Measurements from ENCODE around the gene NFATC1.

Gene NFATC1
- 91.1 to 115 (median 101) reads per million in 3 donors for total RNA-seq

GRCh38 chr18:79395761-79396404 lies at the start of gene NFATC1:
Gene NFATC1 (plus strand): TSS chr18:79395930. CDS start chr18:79396225, 295 bp downstream.
- peak; percentile 73 to 76 (median 73) for DNase-seq
- Histone ChIP-seq H3K36me3 (ENCODE audit: control insufficient read depth, insufficient read depth, low read length) (no peaks in the 10 kb centered on the region), H3K27ac (ENCODE audit: insufficient read depth, low read length, poor library complexity, severe bottlenecking) (peak within 1 kb of the TSS; percentile 65), H3K4me3 (ENCODE audit: insufficient read depth, low read depth, low read length, poor library complexity, severe bottlenecking) (peak within 1 kb of the TSS; percentile 74), H3K27me3 (replicated peaks; ENCODE audit: control insufficient read depth, insufficient read depth, low read length, poor library complexity, severe bottlenecking) (no peaks in the 10 kb centered on the region), H3K9me3 (ENCODE audit: control insufficient read depth, low read length) (no peaks in the 10 kb centered on the region), H3K4me1 (ENCODE audit: control insufficient read depth, insufficient read depth, low read length, poor library complexity, severe bottlenecking) (peaks cover 31% of the 10 kb centered on the region)

- H3K27ac ChIP-seq (ENCODE audit: insufficient read depth, low read length, poor library complexity, severe bottlenecking): no peak overlapping the region
- peaks cover 54% of the 10 kb centered on the region for H3K36me3 ChIP-seq (ENCODE audit: control insufficient read depth, insufficient read depth, low read length)
- H3K4me3 ChIP-seq (ENCODE audit: insufficient read depth, low read depth, low read length, poor library complexity, severe bottlenecking): no peak overlapping the region
- H3K4me1 ChIP-seq (ENCODE audit: control insufficient read depth, insufficient read depth, low read length, poor library complexity, severe bottlenecking): no peaks in the 10 kb centered on the region
- H3K9me3 ChIP-seq (ENCODE audit: control insufficient read depth, low read length): no peaks in the 10 kb centered on the region
- H3K27me3 ChIP-seq (replicated peaks; ENCODE audit: control insufficient read depth, insufficient read depth, low read length, poor library complexity, severe bottlenecking): no peaks in the 10 kb centered on the region
- no peak for DNase-seq
Measured at GRCh38 chr18:79345981-79346380, 49.7 kb upstream of the NFATC1 start.

GRCh38 chr18:79348066-79348465 lies 47.7 kb upstream of the NFATC1 start:
- H3K4me3 ChIP-seq (ENCODE audit: insufficient read depth, low read depth, low read length, poor library complexity, severe bottlenecking): no peak overlapping the region
- no peak overlapping the region for H3K27ac ChIP-seq (ENCODE audit: insufficient read depth, low read length, poor library complexity, severe bottlenecking)
- peaks cover 56% of the 10 kb centered on the region for H3K36me3 ChIP-seq (ENCODE audit: control insufficient read depth, insufficient read depth, low read length)
- no peaks in the 10 kb centered on the region for H3K9me3 ChIP-seq (ENCODE audit: control insufficient read depth, low read length)
- no peaks in the 10 kb centered on the region for H3K27me3 ChIP-seq (replicated peaks; ENCODE audit: control insufficient read depth, insufficient read depth, low read length, poor library complexity, severe bottlenecking)
- no peak for DNase-seq
- H3K4me1 ChIP-seq (ENCODE audit: control insufficient read depth, insufficient read depth, low read length, poor library complexity, severe bottlenecking): no peaks in the 10 kb centered on the region

DNA sequence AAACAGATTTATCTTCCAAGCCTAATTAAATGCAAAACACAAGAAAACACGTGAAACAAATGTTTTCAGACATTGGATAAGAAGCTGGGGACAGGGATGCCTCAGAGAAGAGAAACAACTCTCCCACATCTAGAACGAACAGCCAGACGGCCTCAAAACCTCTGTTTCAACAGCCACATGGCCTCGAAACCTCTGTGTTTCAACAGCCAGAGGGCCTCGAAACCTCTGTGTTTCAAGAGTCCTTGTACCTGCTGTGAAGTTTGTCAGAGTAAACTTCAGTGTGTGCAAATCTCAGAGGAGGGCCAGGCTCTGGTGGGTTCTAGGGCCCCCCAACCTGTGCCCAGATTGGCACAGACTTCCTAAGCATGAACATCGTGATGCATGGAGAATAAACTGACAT lies 43.3 kb upstream of the NFATC1 start:
- Histone ChIP-seq H3K36me3 (ENCODE audit: control insufficient read depth, insufficient read depth, low read length) (peaks cover 18% of the 10 kb centered on the region), H3K4me1 (ENCODE audit: control insufficient read depth, insufficient read depth, low read length, poor library complexity, severe bottlenecking) (no peaks in the 10 kb centered on the region), H3K9me3 (ENCODE audit: control insufficient read depth, low read length) (no peaks in the 10 kb centered on the region), H3K27ac (ENCODE audit: insufficient read depth, low read length, poor library complexity, severe bottlenecking) (no peak overlapping the region), H3K27me3 (replicated peaks; ENCODE audit: control insufficient read depth, insufficient read depth, low read length, poor library complexity, severe bottlenecking) (no peaks in the 10 kb centered on the region), H3K4me3 (ENCODE audit: insufficient read depth, low read depth, low read length, poor library complexity, severe bottlenecking) (no peak overlapping the region)
- no peak for DNase-seq

- Histone ChIP-seq H3K4me1 (ENCODE audit: control insufficient read depth, insufficient read depth, low read length, poor library complexity, severe bottlenecking) (no peaks in the 10 kb centered on the region), H3K27ac (ENCODE audit: insufficient read depth, low read length, poor library complexity, severe bottlenecking) (no peak overlapping the region), H3K36me3 (ENCODE audit: control insufficient read depth, insufficient read depth, low read length) (peaks cover 11% of the 10 kb centered on the region), H3K9me3 (ENCODE audit: control insufficient read depth, low read length) (no peaks in the 10 kb centered on the region), H3K4me3 (ENCODE audit: insufficient read depth, low read depth, low read length, poor library complexity, severe bottlenecking) (no peak overlapping the region), H3K27me3 (replicated peaks; ENCODE audit: control insufficient read depth, insufficient read depth, low read length, poor library complexity, severe bottlenecking) (no peaks in the 10 kb centered on the region)
- no peak for DNase-seq
Measured at GRCh38 chr18:79353267-79353666, 42.5 kb upstream of the NFATC1 start.

DNA sequence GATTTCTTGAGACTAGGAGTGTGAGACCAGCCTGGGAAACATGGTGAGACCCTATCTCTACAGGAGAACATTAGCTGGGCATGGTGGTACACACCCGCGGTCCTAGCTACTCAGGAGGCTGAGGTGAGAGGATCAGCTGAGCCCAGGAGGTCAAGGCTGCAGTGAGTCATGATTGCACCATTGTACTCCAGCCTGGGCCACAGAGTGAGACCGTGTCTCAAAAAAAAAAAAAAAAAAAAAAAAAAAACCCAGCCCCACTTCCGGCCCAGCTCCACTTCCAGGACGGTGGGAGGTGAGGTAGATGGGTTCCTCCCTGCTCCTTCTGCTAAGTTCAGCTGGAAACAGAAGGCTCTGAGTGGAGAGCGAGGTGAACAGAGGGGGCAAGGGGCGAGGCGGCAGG lies 41.4 kb upstream of the NFATC1 start:
- H3K27ac ChIP-seq (ENCODE audit: insufficient read depth, low read length, poor library complexity, severe bottlenecking): no peak overlapping the region
- peaks cover 16% of the 10 kb centered on the region for H3K36me3 ChIP-seq (ENCODE audit: control insufficient read depth, insufficient read depth, low read length)
- no peak for DNase-seq
- no peaks in the 10 kb centered on the region for H3K4me1 ChIP-seq (ENCODE audit: control insufficient read depth, insufficient read depth, low read length, poor library complexity, severe bottlenecking)
- no peaks in the 10 kb centered on the region for H3K9me3 ChIP-seq (ENCODE audit: control insufficient read depth, low read length)
- H3K4me3 ChIP-seq (ENCODE audit: insufficient read depth, low read depth, low read length, poor library complexity, severe bottlenecking): no peak overlapping the region
- no peaks in the 10 kb centered on the region for H3K27me3 ChIP-seq (replicated peaks; ENCODE audit: control insufficient read depth, insufficient read depth, low read length, poor library complexity, severe bottlenecking)

- H3K36me3 ChIP-seq (ENCODE audit: control insufficient read depth, insufficient read depth, low read length): peaks cover 25% of the 10 kb centered on the region
- no peak overlapping the region for H3K27ac ChIP-seq (ENCODE audit: insufficient read depth, low read length, poor library complexity, severe bottlenecking)
- no peaks in the 10 kb centered on the region for H3K9me3 ChIP-seq (ENCODE audit: control insufficient read depth, low read length)
- no peaks in the 10 kb centered on the region for H3K27me3 ChIP-seq (replicated peaks; ENCODE audit: control insufficient read depth, insufficient read depth, low read length, poor library complexity, severe bottlenecking)
- H3K4me1 ChIP-seq (ENCODE audit: control insufficient read depth, insufficient read depth, low read length, poor library complexity, severe bottlenecking): no peaks in the 10 kb centered on the region
- no peak for DNase-seq
- H3K4me3 ChIP-seq (ENCODE audit: insufficient read depth, low read depth, low read length, poor library complexity, severe bottlenecking): no peak overlapping the region
Measured at GRCh38 chr18:79355433-79356335, 40.0 kb upstream of the NFATC1 start.

GRCh38 chr18:79356435-79356834 lies 39.3 kb upstream of the NFATC1 start:
- Histone ChIP-seq H3K36me3 (ENCODE audit: control insufficient read depth, insufficient read depth, low read length) (peaks cover 30% of the 10 kb centered on the region), H3K4me1 (ENCODE audit: control insufficient read depth, insufficient read depth, low read length, poor library complexity, severe bottlenecking) (no peaks in the 10 kb centered on the region), H3K4me3 (ENCODE audit: insufficient read depth, low read depth, low read length, poor library complexity, severe bottlenecking) (no peak overlapping the region), H3K9me3 (ENCODE audit: control insufficient read depth, low read length) (no peaks in the 10 kb centered on the region), H3K27ac (ENCODE audit: insufficient read depth, low read length, poor library complexity, severe bottlenecking) (no peak overlapping the region), H3K27me3 (replicated peaks; ENCODE audit: control insufficient read depth, insufficient read depth, low read length, poor library complexity, severe bottlenecking) (no peaks in the 10 kb centered on the region)
- no peak for DNase-seq

GRCh38 chr18:79360933-79361332 lies 34.8 kb upstream of the NFATC1 start:
- no peak overlapping the region for H3K27ac ChIP-seq (ENCODE audit: insufficient read depth, low read length, poor library complexity, severe bottlenecking)
- H3K4me1 ChIP-seq (ENCODE audit: control insufficient read depth, insufficient read depth, low read length, poor library complexity, severe bottlenecking): no peaks in the 10 kb centered on the region
- no peak overlapping the region for H3K4me3 ChIP-seq (ENCODE audit: insufficient read depth, low read depth, low read length, poor library complexity, severe bottlenecking)
- no peak for DNase-seq
- H3K27me3 ChIP-seq (replicated peaks; ENCODE audit: control insufficient read depth, insufficient read depth, low read length, poor library complexity, severe bottlenecking): no peaks in the 10 kb centered on the region
- peaks cover 33% of the 10 kb centered on the region for H3K36me3 ChIP-seq (ENCODE audit: control insufficient read depth, insufficient read depth, low read length)
- no peaks in the 10 kb centered on the region for H3K9me3 ChIP-seq (ENCODE audit: control insufficient read depth, low read length)
